MG63 (cell line): ENCODE results near the gene SHLD3. TPM values are rescaled to one million over a fixed set of nuclear protein-coding genes. Genes with fewer than 3 reads are reported as not detected.
"Not testable (repeated sequence)": the region's sequence is repeated elsewhere in the genome, so short reads cannot be mapped to it uniquely, and the experiment has no call there.

Source experiments
- DNase-seq: peaks from one replicate; pipeline ENCODE4 v3.0.0-alpha.2; 2020
- H3K27me3 ChIP-seq: fragments of 250-450 bp; sonication (Bioruptor Pico); 2 replicates; pipeline ENCODE4 v1.5.1; 2020; ENCODE audit warnings: mild to moderate bottlenecking, moderate library complexity
- H3K36me3 ChIP-seq: fragments of 250-450 bp; sonication (Bioruptor Pico); 2 replicates; pipeline ENCODE4 v1.5.1; 2020; ENCODE audit warnings: mild to moderate bottlenecking, moderate library complexity
- H3K4me3 ChIP-seq: fragments of 250-450 bp; sonication (Bioruptor Pico); 2 replicates; pipeline ENCODE4 v1.5.1; 2020; ENCODE audit warnings: mild to moderate bottlenecking, moderate library complexity
- H3K9me3 ChIP-seq: fragments of 250-450 bp; sonication (Bioruptor Pico); 2 replicates; pipeline ENCODE4 v1.5.1; 2020; ENCODE audit warnings: mild to moderate bottlenecking, moderate library complexity
- total RNA-seq: library from RNA; depleted of rRNA; stranded (reverse); fragments of >200 nt; shearing (Covaris generic); gene quantifications from 2 replicates; pipeline ENCODE4 v1.2.3, GENCODE V29; 2014; ENCODE audit warnings: low replicate concordance; rRNA removed

Gene SHLD3, protein sequence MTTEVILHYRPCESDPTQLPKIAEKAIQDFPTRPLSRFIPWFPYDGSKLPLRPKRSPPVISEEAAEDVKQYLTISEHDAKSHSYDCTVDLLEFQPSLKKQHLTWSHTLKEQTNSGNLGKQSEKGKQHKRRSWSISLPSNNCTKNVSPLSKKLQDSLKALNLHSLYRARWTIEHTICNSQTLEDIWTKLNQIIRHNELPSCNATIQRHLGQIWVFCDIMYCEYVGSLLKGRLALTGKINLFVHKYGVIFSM
- total RNA-seq: 2.2 and 4.7 TPM in 2 replicates

DNA sequence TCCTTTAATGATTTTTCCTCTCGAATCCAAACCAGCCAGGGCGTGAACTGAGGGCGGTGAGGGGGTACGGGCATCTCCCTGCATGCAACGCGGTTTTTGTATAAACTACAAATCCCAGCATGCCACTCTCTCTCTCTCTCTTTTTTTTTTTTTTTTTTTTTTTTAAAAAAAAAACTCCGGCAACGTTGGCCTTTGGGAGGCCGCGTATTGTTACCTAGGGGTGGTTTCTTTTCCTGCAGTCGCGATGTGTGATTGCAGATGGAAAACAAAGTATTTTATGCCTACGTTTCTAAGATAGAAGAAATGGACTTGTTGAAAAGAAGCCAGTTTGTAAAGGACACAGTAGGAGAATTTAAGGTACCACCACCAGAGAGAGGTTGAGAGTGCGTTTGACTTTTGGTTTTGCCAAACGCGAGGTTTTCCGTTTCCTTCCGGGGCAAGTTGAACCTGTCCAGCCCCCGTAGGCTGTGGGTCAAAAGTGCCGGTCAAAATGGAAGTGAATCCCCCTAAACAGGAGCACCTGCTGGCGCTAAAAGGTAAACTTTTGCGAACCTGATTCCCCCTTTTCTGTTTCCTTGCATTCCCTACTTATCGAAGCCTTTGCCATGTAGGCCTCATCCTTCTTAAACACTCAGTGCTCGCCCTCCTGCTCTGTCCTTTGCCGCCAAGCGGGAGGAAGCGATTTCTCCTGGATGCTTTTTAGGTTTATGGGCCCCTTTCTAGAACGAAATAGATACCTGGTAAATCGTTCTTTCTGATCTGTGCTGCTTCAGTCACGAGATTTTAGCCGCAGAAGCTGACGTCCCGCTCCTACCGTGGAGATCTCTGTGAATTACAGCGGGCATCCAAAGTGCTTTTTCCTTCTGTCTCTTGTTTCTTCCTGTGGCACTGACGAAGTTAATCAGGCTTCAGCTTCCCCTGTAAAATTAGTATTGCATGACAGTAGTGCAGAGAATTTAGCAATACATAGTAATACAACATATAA, at the start of gene SHLD3, which contains the start of gene TRAPPC13:
TSS of gene SHLD3 (plus strand) at position 457 of the 985 bp plus-strand sequence. CDS start 4,561 bp downstream, outside the sequence.
TSS of gene TRAPPC13 (plus strand) at position 457 of the 985 bp plus-strand sequence. CDS start at position 491, 34 bp downstream.
- Histone ChIP-seq H3K36me3 (peaks cover 12% of the 10 kb centered on the region), H3K9me3 (no peaks in the 10 kb centered on the region), H3K27me3 (no peaks in the 10 kb centered on the region), H3K4me3 (peak within 1 kb of the TSS; percentile 86)
- peak; percentile 79 for DNase-seq

DNA sequence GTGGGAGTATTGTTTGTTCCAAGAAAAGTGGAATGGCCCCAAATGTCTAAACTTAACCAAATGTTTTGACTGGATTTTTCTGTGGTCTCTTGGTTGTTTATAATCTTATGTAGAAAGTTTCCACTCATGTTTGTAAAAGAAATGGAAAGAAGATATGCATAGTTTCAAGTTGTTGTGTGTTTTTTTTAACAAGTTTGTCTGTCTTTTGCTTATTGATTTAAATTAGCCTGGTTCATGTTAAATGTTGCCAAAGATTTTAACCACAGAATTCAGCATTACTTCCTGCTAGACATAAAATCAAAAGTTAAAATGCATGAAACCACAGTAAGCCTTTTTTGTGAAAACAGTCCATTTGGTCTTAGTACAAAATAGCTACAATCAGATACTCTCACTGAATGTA, 47.7 kb upstream of the SHLD3 start:
- peaks cover 53% of the 10 kb centered on the region for H3K36me3 ChIP-seq
- no peaks in the 10 kb centered on the region for H3K9me3 ChIP-seq
- no peaks in the 10 kb centered on the region for H3K27me3 ChIP-seq
- H3K4me3 ChIP-seq: no peak overlapping the region
- DNase-seq: no peak

DNA sequence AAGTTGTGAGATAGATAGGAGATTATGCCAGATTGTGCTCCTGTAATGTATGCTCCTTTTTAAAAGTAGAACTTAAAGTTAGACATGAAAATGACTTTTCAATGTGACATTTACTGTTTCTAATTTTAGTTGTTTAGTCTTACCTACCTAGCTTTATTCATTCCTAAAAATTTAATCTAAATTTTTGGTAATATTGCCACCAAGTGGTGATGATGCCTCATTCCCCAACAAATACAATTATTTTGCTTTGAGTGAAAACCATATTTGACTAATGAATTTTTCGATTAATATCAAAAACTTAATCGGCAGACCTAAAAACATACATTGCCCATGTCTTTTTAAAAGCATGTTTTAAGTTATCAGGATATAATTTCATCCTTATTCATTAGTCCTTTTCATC, 36.1 kb upstream of the SHLD3 start:
- DNase-seq: no peak
- H3K4me3 ChIP-seq: no peak overlapping the region
- no peaks in the 10 kb centered on the region for H3K9me3 ChIP-seq
- H3K36me3 ChIP-seq: peaks cover 62% of the 10 kb centered on the region
- H3K27me3 ChIP-seq: no peaks in the 10 kb centered on the region

DNA sequence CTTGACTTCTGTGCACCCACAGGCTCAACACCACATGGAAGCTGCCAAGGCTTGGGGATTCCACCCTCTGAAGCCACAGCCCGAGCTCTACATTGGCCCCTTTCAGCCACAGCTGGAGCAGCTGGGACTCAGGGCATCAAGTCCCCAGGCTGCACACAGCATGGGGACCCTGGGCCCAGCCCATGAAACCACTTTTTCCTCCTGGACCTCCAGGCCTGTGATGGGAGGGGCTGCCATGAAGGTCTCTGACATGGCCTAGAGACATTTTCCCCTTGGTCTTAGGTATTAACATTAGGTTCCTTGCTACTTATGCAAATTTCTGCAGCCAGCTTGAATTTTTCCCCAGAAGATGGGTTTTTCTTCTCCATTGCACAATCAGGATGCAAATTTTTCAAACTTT, 23.1 kb upstream of the SHLD3 start:
- DNase-seq, H3K4me3 ChIP-seq, H3K9me3 ChIP-seq, H3K27me3 ChIP-seq: not testable (repeated sequence)
- H3K36me3 ChIP-seq: peaks cover 63% of the 10 kb centered on the region

DNA sequence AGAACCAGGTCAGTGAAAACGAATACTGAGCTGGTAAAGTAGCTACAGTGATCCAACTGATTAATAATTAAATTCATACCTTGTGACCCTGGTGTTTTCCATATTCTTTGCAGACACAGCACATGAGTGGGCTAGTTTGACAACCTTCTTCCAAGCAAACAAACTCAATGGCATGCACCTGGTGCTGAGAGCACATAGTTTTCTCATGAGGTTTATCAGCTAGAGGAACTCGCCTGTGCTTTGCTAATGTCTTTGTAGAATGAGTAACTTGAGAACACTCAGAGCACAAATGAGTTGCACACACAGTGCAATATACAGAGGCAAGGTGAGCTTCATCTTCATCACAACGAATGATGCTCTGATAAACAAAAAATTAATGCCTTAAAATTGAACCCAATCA, 13.3 kb upstream of the SHLD3 start:
- Histone ChIP-seq H3K27me3 (no peaks in the 10 kb centered on the region), H3K9me3 (no peaks in the 10 kb centered on the region), H3K36me3 (peaks cover 24% of the 10 kb centered on the region), H3K4me3 (no peak overlapping the region)
- DNase-seq: no peak

DNA sequence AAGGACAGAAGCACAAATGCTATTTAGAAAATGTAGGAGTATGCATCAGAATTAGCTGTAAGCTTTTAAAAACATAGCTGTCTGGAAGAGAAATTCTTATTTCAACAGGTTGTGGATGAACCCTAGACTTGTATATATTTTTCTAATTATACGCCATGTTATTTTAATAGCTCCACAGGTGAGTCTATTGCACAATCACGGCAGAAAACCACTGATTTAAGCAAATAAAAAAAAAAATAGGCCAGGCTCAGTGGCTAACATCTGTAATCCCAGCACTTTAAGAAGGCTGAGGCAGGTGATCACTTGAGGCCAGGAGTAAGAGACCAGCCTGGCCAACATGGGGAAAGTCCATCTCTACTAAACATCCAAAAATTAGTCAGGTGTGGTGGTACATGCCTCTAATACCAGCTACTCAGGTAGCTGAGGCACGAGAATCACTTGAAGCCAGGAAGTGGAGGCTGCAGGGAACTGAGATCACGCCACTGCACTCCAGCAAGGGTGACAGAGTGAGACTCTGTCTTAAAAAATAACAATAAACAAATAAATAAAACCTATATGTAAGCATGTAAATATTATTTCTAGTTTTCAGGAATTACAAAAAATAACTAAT, 12.4 kb upstream of the SHLD3 start:
- Histone ChIP-seq H3K36me3 (peaks cover 30% of the 10 kb centered on the region), H3K9me3 (no peaks in the 10 kb centered on the region), H3K4me3 (no peak overlapping the region), H3K27me3 (no peaks in the 10 kb centered on the region)
- DNase-seq: no peak

DNA sequence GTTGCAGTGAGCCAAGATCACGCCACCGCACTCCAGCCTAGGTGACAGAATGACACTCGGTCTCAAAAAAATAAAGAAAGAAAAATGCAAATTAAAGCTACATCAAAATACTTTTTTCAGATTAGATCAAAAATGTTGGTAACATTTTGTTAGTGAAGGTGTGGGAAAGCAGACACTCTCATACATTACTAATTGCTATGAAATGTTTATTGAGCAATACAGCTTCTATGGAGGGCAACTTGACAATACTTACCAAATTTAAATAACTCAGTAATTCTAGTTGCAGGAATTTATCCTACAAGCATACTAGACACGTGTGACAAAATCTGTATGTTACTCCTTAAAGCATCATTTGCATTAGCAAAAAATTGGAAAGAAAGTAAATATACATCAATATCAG, 4.8 kb upstream of the SHLD3 start:
- Histone ChIP-seq H3K4me3 (no peak overlapping the region), H3K27me3 (no peaks in the 10 kb centered on the region), H3K9me3 (no peaks in the 10 kb centered on the region), H3K36me3 (peaks cover 13% of the 10 kb centered on the region; the same call in 1 of the 2 replicates)
- DNase-seq: no peak

DNA sequence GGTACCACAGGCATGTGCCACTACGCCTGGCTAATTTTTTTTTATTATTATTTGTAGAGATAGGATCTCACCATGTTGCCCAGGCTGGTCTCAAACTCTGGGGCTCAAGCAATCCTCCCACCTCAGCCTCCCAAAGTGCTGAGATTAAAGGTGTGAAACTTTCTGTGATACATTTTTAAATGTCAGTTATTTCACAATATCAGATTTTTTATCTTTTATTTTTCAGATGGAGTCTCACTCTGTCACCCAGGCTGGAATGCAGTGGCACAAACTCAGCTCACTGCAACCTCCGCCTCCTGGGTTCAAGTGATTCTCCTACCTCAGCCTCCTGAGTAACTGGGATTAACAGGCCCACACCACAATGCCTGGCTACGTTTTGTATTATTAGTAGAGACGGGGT, 2.9 kb upstream of the SHLD3 start:
- H3K4me3 ChIP-seq, H3K36me3 ChIP-seq, H3K27me3 ChIP-seq, H3K9me3 ChIP-seq, DNase-seq: not testable (repeated sequence)

DNA sequence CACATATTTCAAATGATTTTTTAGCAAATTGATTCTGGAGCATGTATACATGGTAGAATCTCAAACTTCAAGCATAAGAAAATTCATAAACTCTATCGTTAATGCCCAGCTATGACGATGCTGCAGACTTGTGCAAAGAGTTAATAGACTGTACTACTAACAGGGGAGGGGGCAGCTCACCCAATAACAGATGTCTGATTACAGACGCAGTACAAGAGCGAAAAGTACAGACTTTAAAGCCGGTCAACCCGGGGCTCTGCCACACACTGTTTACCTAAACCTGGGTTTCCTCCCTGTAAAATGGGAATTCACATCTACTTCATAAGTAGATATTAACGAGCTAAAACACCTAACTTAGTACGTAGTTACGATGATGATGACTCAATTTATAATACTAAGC, 1.3 kb upstream of the SHLD3 start:
- no peaks in the 10 kb centered on the region for H3K27me3 ChIP-seq
- no peaks in the 10 kb centered on the region for H3K9me3 ChIP-seq
- H3K4me3 ChIP-seq: peak overlapping the region; percentile 86
- no peaks in the 10 kb centered on the region for H3K36me3 ChIP-seq
- no peak for DNase-seq

DNA sequence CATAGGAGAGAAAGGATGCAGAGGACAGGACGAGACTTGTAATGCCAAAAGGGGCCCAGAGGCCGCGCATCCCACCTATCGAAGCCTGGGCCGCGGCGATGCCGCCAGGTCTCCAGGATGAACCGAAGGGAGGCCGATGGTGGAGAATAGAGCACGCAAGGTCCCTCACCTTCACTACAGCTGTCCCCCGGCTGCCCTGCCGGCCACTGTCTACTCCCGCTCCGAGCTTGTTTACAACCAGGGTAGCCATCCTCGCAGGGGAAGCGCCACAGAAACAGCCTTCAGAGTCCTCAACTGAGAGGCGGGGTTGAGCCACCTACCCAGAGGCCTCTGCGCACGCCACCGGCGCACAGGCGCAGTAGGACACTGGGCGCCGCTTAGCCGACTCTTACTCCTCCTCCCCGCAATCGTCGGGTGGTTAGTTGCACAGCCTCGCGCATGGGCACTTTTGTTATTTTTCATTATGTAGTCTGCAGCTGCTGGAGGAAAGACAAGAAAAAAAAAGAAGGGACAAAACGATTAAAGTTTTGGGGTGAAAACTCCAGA, 729 bp upstream of the SHLD3 start, which contains the start of gene TRIM23:
TSS of gene TRIM23 (minus strand) at position 309 of the 546 bp plus-strand sequence. CDS start at position 250, 59 bp downstream.
- Histone ChIP-seq H3K4me3 (peak within 1 kb of the TSS; percentile 86), H3K27me3 (no peaks in the 10 kb centered on the region), H3K36me3 (peaks cover 4% of the 10 kb centered on the region), H3K9me3 (no peaks in the 10 kb centered on the region)
- peak; percentile 93 for DNase-seq

DNA sequence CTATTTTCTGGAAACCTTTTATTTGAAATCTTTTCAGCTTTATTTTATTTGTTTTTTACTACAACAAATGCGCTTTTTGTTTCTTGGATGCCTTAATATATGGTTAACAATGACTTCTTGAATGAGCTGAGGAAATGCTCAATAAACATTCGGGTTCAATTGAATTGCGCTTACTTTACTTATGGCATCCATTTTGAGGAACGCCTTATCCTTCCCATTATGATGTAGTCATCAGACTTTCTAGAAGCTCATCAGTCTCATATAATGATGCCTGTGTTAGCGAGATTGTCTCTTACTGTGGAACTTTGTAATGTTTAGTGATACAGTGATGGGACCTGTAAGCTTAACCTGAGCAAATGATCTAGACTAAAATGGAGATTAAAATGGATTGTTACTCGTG, 916 bp downstream of the SHLD3 start:
- Histone ChIP-seq H3K4me3 (peak overlapping the region; percentile 86), H3K9me3 (no peaks in the 10 kb centered on the region), H3K36me3 (peaks cover 12% of the 10 kb centered on the region), H3K27me3 (no peaks in the 10 kb centered on the region)
- no peak for DNase-seq

DNA sequence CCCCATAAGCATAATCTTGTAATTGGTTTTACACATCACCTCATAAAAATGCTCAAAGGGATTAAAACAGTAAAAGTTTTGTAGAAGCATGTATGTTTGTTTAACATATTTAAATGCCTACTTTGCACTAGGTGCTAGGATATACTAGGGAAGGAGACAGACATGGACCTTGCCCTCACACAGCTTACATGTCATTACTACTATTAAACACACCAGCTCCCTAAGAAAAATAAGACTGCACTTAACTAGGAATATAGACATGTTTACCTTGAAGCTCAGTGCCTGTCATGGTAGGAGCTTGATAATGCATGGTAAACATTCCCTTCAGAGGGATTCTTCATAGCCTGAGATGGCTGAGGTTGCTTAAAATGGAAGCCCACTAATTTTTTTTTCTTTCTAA, 6.2 kb downstream of the SHLD3 start:
- peaks cover 17% of the 10 kb centered on the region for H3K36me3 ChIP-seq
- H3K9me3 ChIP-seq: no peaks in the 10 kb centered on the region
- no peak for DNase-seq
- H3K4me3 ChIP-seq: no peak overlapping the region
- H3K27me3 ChIP-seq: no peaks in the 10 kb centered on the region

DNA sequence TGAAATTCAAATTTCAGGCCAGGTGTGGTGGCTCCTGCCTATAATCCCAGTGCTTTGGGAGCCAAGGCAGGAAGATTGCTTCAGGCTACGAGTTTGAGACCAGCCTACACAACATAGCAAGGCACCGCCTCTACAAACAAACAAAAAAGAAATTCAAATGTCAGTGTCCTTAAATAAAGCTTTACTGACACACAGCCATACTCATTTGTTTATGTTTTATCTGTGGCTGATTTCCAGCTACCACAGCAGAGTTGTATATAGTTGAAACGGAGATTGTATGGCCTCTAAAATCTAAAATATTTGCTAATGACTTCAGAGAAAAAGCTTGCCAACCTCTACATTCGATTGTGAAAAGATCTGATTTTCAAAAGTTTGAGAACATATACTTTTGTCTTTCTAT, 15.4 kb downstream of the SHLD3 start:
- H3K36me3 ChIP-seq: peaks cover 27% of the 10 kb centered on the region
- H3K9me3 ChIP-seq: peaks cover 3% of the 10 kb centered on the region; the same call in 1 of the 2 replicates
- no peak overlapping the region for H3K4me3 ChIP-seq
- DNase-seq: no peak
- H3K27me3 ChIP-seq: no peaks in the 10 kb centered on the region

DNA sequence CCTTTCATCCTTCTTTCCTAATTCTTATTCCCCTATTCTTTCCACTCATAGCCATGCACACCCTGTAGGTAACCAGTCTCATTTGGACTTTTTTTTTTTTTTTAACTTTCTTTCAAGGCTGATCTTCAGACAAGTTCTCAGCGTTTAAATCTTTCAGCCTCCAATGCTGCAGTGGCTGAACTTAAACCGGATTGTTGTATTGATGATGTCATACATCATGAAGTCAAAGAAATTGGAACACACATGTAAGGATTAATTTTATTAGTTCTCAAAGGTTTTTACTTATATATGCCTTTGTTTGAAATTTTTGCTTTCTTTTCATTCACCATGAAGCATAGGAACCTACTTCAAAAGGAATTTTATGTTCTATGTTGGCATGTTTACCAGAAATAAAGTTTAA, 22.1 kb downstream of the SHLD3 start:
- H3K4me3 ChIP-seq: no peak overlapping the region

DNA sequence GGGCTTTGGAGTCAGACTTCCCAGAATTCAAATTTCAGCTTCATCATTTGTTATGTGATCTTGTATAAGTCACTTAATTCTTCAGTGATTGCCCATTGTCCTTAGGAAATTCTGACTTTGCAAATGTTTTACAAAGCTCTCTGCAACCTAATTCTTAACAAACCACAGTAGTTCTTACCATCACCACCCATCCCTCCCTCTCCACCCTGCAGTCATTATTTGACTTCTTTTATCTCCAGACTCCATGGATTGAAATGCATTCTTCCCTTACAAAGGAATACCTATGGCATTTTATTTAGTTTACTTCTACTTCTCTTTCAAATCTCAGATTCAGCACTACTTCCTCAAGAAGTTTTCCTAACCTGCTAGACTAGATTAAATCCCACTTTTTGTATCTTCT, 23.1 kb downstream of the SHLD3 start:
- Histone ChIP-seq H3K4me3 (no peak overlapping the region), H3K9me3 (no peaks in the 10 kb centered on the region), H3K36me3 (peaks cover 14% of the 10 kb centered on the region), H3K27me3 (no peaks in the 10 kb centered on the region)
- DNase-seq: no peak

More for the DNA sequence above, 22.1 kb downstream of the SHLD3 start:
- peaks cover 11% of the 10 kb centered on the region for H3K36me3 ChIP-seq
- DNase-seq: no peak
- no peaks in the 10 kb centered on the region for H3K27me3 ChIP-seq
- H3K9me3 ChIP-seq: no peaks in the 10 kb centered on the region

DNA sequence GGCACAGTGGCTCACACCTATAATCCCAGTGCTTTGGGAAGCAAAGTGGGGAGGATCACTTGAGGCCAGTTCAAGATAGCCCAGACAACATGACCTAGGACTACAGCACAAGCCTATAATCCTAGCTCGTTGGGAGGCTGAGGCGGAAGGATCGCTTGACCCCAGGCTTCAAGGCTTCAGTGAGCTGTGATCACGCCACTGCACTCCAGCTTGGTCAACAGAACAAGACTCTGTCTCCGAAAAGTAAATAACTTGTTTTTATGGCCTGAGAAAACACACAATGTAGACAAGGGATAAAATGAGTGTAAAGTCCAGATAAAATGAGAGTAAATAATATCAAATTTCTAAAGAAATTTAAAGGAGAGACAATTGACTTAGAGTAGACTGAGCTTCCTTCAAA, 26.3 kb downstream of the SHLD3 start:
- H3K36me3 ChIP-seq: peaks cover 14% of the 10 kb centered on the region
- H3K9me3 ChIP-seq: no peaks in the 10 kb centered on the region
- DNase-seq: no peak
- no peak overlapping the region for H3K4me3 ChIP-seq
- no peaks in the 10 kb centered on the region for H3K27me3 ChIP-seq
